GM12892 (cell line): Measurements from ENCODE around the gene DNAJB6.

Experiments
- POLR2A ChIP-seq: IDR thresholded peaks from 2 replicates; pipeline ENCODE4 v1.6.1; 2011; ENCODE audit warnings: low read depth, low read length, control low read depth
- POLR2AphosphoS5 ChIP-seq: IDR thresholded peaks from 2 replicates; pipeline ENCODE4 v1.6.1; 2011; ENCODE audit warnings: low read depth, low read length, control low read depth
- TAF1 ChIP-seq: IDR thresholded peaks from 2 replicates; pipeline ENCODE4 v1.6.1; 2011; ENCODE audit warnings: low read depth, mild to moderate bottlenecking, control low read depth, low read length, borderline replicate concordance

DNA sequence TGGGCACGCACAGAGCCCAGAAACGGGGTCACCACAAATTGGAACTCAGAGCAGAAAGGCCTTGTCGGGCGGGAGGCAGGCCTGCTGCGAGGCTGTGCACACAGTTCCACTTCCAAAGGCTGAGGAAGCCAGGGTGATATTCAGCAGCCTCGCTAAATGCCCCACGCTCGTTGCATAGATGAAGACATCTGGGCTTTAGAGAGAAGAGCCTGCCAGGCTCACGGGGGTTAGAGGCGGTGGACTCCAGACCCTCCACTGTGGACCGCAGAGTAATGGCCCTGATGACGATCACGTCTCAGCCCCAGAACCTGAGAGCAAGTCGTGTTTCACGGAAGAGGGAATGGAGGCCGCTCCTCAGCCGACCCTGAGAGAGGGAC, 104.2 kb downstream of the DNAJB6 start:
- TF ChIP-seq POLR2A (no peak), POLR2AphosphoS5 (no peak), TAF1 (no peak)
